H1 (cell line): Measurements from ENCODE around the gene GJB1.

ENCODE experiments used
- ASH2L ChIP-seq: fragments of 200-600, 300-600 bp; sonication (generic); IDR thresholded peaks from one replicate; pipeline ENCODE4 v1.7.1; 2017; ENCODE audit warnings: low read length
- CTCF ChIP-seq, 3 experiments: IDR thresholded peaks; 1 replicate in 2 of 3; 2 replicates in 1 of 3; pipeline versions ENCODE4 v1.5.1 to v1.6.1; 2011; ENCODE audit warnings: low read length in 3 of 3, mild to moderate bottlenecking in 3 of 3, inconsistent platforms in 2 of 3, low read depth in 1 of 3, moderate library complexity in 1 of 3; ENCODE audit not compliant: insufficient read depth in 1 of 3; ENCODE audit errors: control extremely low read depth in 1 of 3
- EP300 ChIP-seq, 2 experiments: IDR thresholded peaks; 1 replicate in 1 of 2; 2 replicates in 1 of 2; pipeline ENCODE4 v1.6.1; 2011 to 2012; ENCODE audit warnings: low read depth in 2 of 2, low read length in 2 of 2, mild to moderate bottlenecking in 2 of 2, borderline replicate concordance in 1 of 2, inconsistent platforms in 1 of 2, moderate library complexity in 1 of 2
- EZH2 ChIP-seq: fragments of 200-600 bp; sonication (generic); IDR thresholded peaks from 2 replicates; pipeline ENCODE4 v1.7.1; 2012; ENCODE audit warnings: low read depth, mild to moderate bottlenecking, moderate library complexity, low read length, inconsistent platforms; ENCODE audit not compliant: severe bottlenecking
- GABPA ChIP-seq: IDR thresholded peaks from 2 replicates; pipeline ENCODE4 v1.6.1; 2011; ENCODE audit warnings: mild to moderate bottlenecking, low read length, moderate library complexity, borderline replicate concordance; ENCODE audit not compliant: insufficient read depth
- KDM5A ChIP-seq: fragments of 200-600 bp; IDR thresholded peaks from 2 replicates; pipeline ENCODE4 v1.7.1; 2012; ENCODE audit warnings: mild to moderate bottlenecking, low read length, inconsistent platforms, mixed read lengths
- MAFK ChIP-seq: IDR thresholded peaks from 2 replicates; pipeline ENCODE4 v1.6.1; 2012; ENCODE audit warnings: low read depth, mild to moderate bottlenecking, improper control_type of control experiment, low read length
- NANOG ChIP-seq: IDR thresholded peaks from 2 replicates; pipeline ENCODE4 v1.6.1; 2011; ENCODE audit warnings: low read length, low read depth, mild to moderate bottlenecking, inconsistent platforms; ENCODE audit not compliant: insufficient read depth, poor library complexity, severe bottlenecking
- POLR2AphosphoS5 ChIP-seq: IDR thresholded peaks from 2 replicates; pipeline ENCODE4 v1.6.1; 2011; ENCODE audit warnings: low read depth, low read length
- SIN3A ChIP-seq, 2 experiments: IDR thresholded peaks in 1 of 2; conservative IDR thresholded peaks in 1 of 2; 2 replicates each; pipeline ENCODE4 v1.6.1; 2011 to 2012; ENCODE audit warnings: low read length in 2 of 2, improper control_type of control experiment in 1 of 2, low read depth in 1 of 2, mild to moderate bottlenecking in 1 of 2
- TAF1 ChIP-seq: IDR thresholded peaks from 2 replicates; pipeline ENCODE4 v1.6.1; 2011; ENCODE audit warnings: mild to moderate bottlenecking, low read depth, low read length
- YY1 ChIP-seq: IDR thresholded peaks from 2 replicates; pipeline ENCODE4 v1.6.1; 2011; ENCODE audit warnings: low read depth, mild to moderate bottlenecking, low read length
- ZNF274 ChIP-seq: IDR thresholded peaks from 2 replicates; pipeline ENCODE4 v1.7.0; 2012; ENCODE audit warnings: low read length, borderline replicate concordance; ENCODE audit errors: extremely low read depth

- TF ChIP-seq EP300 (IDR thresholded peaks at IDR 0.05; ENCODE audit: borderline replicate concordance in 1 of 2, low read depth in 2 of 2, low read length in 2 of 2) (no peak), ASH2L (no peak), KDM5A (no peak), CTCF (IDR thresholded peaks at IDR 0.05; ENCODE audit: control extremely low read depth in 1 of 3, insufficient read depth in 1 of 3, low read depth in 1 of 3, low read length in 3 of 3) (no peak), ZNF274 (no peak), TAF1 (no peak), EZH2 (no peak), MAFK (no peak), NANOG (no peak), SIN3A (conservative IDR thresholded peaks at IDR 0.05 in 1 of 2, IDR thresholded peaks at IDR 0.05 in 1 of 2; ENCODE audit: low read depth in 1 of 2, low read length in 2 of 2) (no peak), GABPA (no peak), POLR2AphosphoS5 (no peak), YY1 (no peak)
These were observed 40.2 kb upstream of the GJB1 start for GRCh38 chrX:71182871-71183270.
